T1000 (cell line): Measurements from ENCODE around the gene CDC42SE2.
"Not testable (repeated sequence)": the region's sequence is repeated elsewhere in the genome, so short reads cannot be mapped to it uniquely, and the experiment has no call there.

Experiments
- DNase-seq: peaks from one replicate; lab custom pipeline; 2025; ENCODE audit warnings: mixed read lengths; lab: John Stamatoyannopoulos, UW

Gene CDC42SE2

GRCh38 chr5:131366428-131366827 is 102.6 kb downstream of the CDC42SE2 start:
- DNase-seq = no peak

GRCh38 chr5:131367219-131367860 is 103.5 kb downstream of the CDC42SE2 start:
- DNase-seq = no peak

GRCh38 chr5:131368866-131369265 is 105.0 kb downstream of the CDC42SE2 start:
- DNase-seq = no peak

- no peak for DNase-seq
These were observed 105.7 kb downstream of the CDC42SE2 start for GRCh38 chr5:131369558-131369957.

- no peak for DNase-seq
These were observed 108.0 kb downstream of the CDC42SE2 start for GRCh38 chr5:131371835-131372234.

GRCh38 chr5:131373265-131373664 is 109.4 kb downstream of the CDC42SE2 start:
- no peak for DNase-seq

- no peak for DNase-seq
These were observed 111.5 kb downstream of the CDC42SE2 start for GRCh38 chr5:131375351-131375750.

- no peak for DNase-seq
These were observed 113.5 kb downstream of the CDC42SE2 start for GRCh38 chr5:131377346-131377745.

GRCh38 chr5:131377785-131378325 is 114.0 kb downstream of the CDC42SE2 start:
- no peak for DNase-seq

- DNase-seq = no peak
These were observed 115.1 kb downstream of the CDC42SE2 start for GRCh38 chr5:131378721-131379541.

- DNase-seq = no peak
These were observed 115.9 kb downstream of the CDC42SE2 start for GRCh38 chr5:131379723-131380122.

- DNase-seq = not testable (repeated sequence)
These were observed 116.4 kb downstream of the CDC42SE2 start for GRCh38 chr5:131380238-131380637.

GRCh38 chr5:131381021-131381420 is 117.2 kb downstream of the CDC42SE2 start:
- no peak for DNase-seq

GRCh38 chr5:131381777-131382176 is 117.9 kb downstream of the CDC42SE2 start:
- DNase-seq = no peak

GRCh38 chr5:131382407-131383395 is 118.8 kb downstream of the CDC42SE2 start:
- no peak for DNase-seq

- DNase-seq = no peak
These were observed 120.3 kb downstream of the CDC42SE2 start for GRCh38 chr5:131384173-131384572.

- DNase-seq = no peak
These were observed 120.9 kb downstream of the CDC42SE2 start for GRCh38 chr5:131384616-131385214.

GRCh38 chr5:131386124-131386523 is 122.3 kb downstream of the CDC42SE2 start:
- DNase-seq = no peak

- no peak for DNase-seq
These were observed 122.9 kb downstream of the CDC42SE2 start for GRCh38 chr5:131386779-131387178.

GRCh38 chr5:131387255-131387654 is 123.4 kb downstream of the CDC42SE2 start:
- DNase-seq = no peak

- DNase-seq = no peak
These were observed 125.4 kb downstream of the CDC42SE2 start for GRCh38 chr5:131389096-131389868.
